Lung (tissue), 12 donors: ENCODE data around the gene HECTD4. TPM values are rescaled to one million over a fixed set of nuclear protein-coding genes. Genes with fewer than 3 reads are reported as not detected.

ENCODE experiments used
- ATAC-seq: fragments of 200-7000 bp; cut with Tn5 transposase; one replicate; pipeline ENCODE4 v1.9.1; 2020; ENCODE audit warnings: moderate number of reproducible peaks; ENCODE audit not compliant: insufficient read depth, low FRiP score
- DNase-seq, 3 donors: peaks; one replicate each; pipeline ENCODE4 v3.0.0-alpha.2; 2013 to 2017
- H3K27ac ChIP-seq, 2 donors: one replicate each; pipeline ENCODE4 v1.5.1; 2013; ENCODE audit warnings: mild to moderate bottlenecking in 2 of 2, moderate library complexity in 2 of 2, control low read depth in 1 of 2, inconsistent platforms in 1 of 2, low read depth in 1 of 2, low read length in 1 of 2
- H3K27me3 ChIP-seq, 3 donors: one replicate each; pipeline ENCODE4 v1.5.1; 2013; ENCODE audit warnings: low read length in 2 of 3; ENCODE audit not compliant: control insufficient read depth in 3 of 3, insufficient read depth in 3 of 3
- H3K36me3 ChIP-seq, 4 donors: one replicate each; pipeline ENCODE4 v1.5.1; 2013; ENCODE audit warnings: low read length in 4 of 4, mild to moderate bottlenecking in 1 of 4, moderate library complexity in 1 of 4; ENCODE audit not compliant: control insufficient read depth in 4 of 4, insufficient read depth in 4 of 4
- H3K4me1 ChIP-seq, 5 donors: one replicate each; pipeline ENCODE4 v1.5.1; 2013; ENCODE audit warnings: low read length in 5 of 5, mild to moderate bottlenecking in 2 of 5, moderate library complexity in 1 of 5; ENCODE audit not compliant: control insufficient read depth in 5 of 5, insufficient read depth in 5 of 5
- H3K4me3 ChIP-seq: one replicate; pipeline ENCODE4 v1.5.1; 2013; ENCODE audit warnings: mild to moderate bottlenecking, control low read depth, moderate library complexity
- H3K9ac ChIP-seq, 2 donors: one replicate each; pipeline ENCODE4 v1.5.1; 2013; ENCODE audit warnings: low read length in 2 of 2, control low read depth in 1 of 2; ENCODE audit not compliant: insufficient read depth in 1 of 2
- H3K9me3 ChIP-seq, 4 donors: one replicate each; pipeline ENCODE4 v1.5.1; 2013; ENCODE audit warnings: low read length in 3 of 4, mild to moderate bottlenecking in 1 of 4, moderate library complexity in 1 of 4; ENCODE audit not compliant: control insufficient read depth in 4 of 4, insufficient read depth in 3 of 4
- CTCF ChIP-seq: IDR thresholded peaks from 2 replicates; pipeline ENCODE4 v1.5.1; 2012; ENCODE audit warnings: mild to moderate bottlenecking; ENCODE audit errors: control extremely low read depth, extremely low read depth
- WGBS, 2 donors: extraction: QIAGEN DNeasy Blood & Tissue Kit; methylation state at CpG; one replicate each; pipeline ENCODE4 v1.1.7; 2013; 5-methylcytosine and 5-hydroxymethylcytosine counted together
- polyA plus RNA-seq, 2 donors: library from polyadenylated mRNA; stranded (reverse); fragments of 200-250 nt; gene quantifications; one replicate each; pipeline ENCODE4 v1.2.1, GENCODE V29; 2013
- total RNA-seq, 2 donors: library from RNA; depleted of rRNA in 1 of 2; stranded (reverse); fragments of >200 nt in 1 of 2; gene quantifications; one replicate each; pipeline ENCODE4 v1.2.1, GENCODE V29; 2014 to 2021
- donor health status: control.
- donor health status: control.
- donor health status: Bipolar disorder and iron deficiency.
- donor health status: healthy.
- donor health status: DM: yes; HTN: yes; CAD: no.

The HECTD4 gene
- total and polyA plus RNA-seq, 4 donors = 4.5 to 96.5 (median 35.7) TPM

GRCh38 chr12:112243255-112244110, 138.7 kb downstream of the HECTD4 start:
- no peak for ATAC-seq

GRCh38 chr12:112241176-112241575, 141.1 kb downstream of the HECTD4 start:
- Histone ChIP-seq H3K36me3 (peaks cover 0 to 56% (median 21%) of the 10 kb centered on the region in 4 donors), H3K9me3 (no peaks in the 10 kb centered on the region), H3K27ac (no peak overlapping the region), H3K4me1 (no peaks in the 10 kb centered on the region), H3K27me3 (no peaks in the 10 kb centered on the region), H3K4me3 (no peak overlapping the region), H3K9ac (no peak overlapping the region)
- ATAC-seq (no peak), DNase-seq (no peak)
- 87 to 94% methylated on average over 3 of the region's 3 CpGs for WGBS, 2 donors
- no peak for TF ChIP-seq CTCF

More at GRCh38 chr12:112243255-112244110, 138.7 kb downstream of the HECTD4 start:
- Histone ChIP-seq H3K36me3 (peaks cover 0 to 53% (median 21%) of the 10 kb centered on the region in 4 donors), H3K4me1 (no peaks in the 10 kb centered on the region), H3K27me3 (no peaks in the 10 kb centered on the region), H3K9ac (no peak overlapping the region), H3K9me3 (no peaks in the 10 kb centered on the region), H3K4me3 (no peak overlapping the region), H3K27ac (no peak overlapping the region)
- 71 to 97% methylated on average over 25 of the region's 25 CpGs for WGBS, 2 donors
- DNase-seq = no peak
- no peak for TF ChIP-seq CTCF

GRCh38 chr12:112239881-112240280, 142.3 kb downstream of the HECTD4 start:
- no peak overlapping the region for H3K9ac ChIP-seq
- no peaks in the 10 kb centered on the region for H3K9me3 ChIP-seq
- DNase-seq (peak in 1 of 3 donors; percentile 23), ATAC-seq (peak; percentile 62)
- H3K36me3 ChIP-seq = peaks cover 0 to 55% (median 27%) of the 10 kb centered on the region in 4 donors
- H3K4me3 ChIP-seq = no peak overlapping the region
- WGBS, 2 donors = 87 to 90% methylated on average over 6 of the region's 6 CpGs
- H3K4me1 ChIP-seq = no peaks in the 10 kb centered on the region
- H3K27me3 ChIP-seq = no peaks in the 10 kb centered on the region
- TF ChIP-seq CTCF = no peak
- H3K27ac ChIP-seq = peak overlapping the region in 1 of 2 donors; percentile 41
